ENCODE measurements around the gene SP1. TPM values are rescaled to one million over a fixed set of nuclear protein-coding genes. Genes with fewer than 3 reads are reported as not detected.
"Not testable (repeated sequence)": the region's sequence is repeated elsewhere in the genome, so short reads cannot be mapped to it uniquely, and the experiment has no call there.

The SP1 gene
- total RNA-seq, 4 donors from 2014 or later = 54.0 to 85.7 (median 72.2) TPM

DNA sequence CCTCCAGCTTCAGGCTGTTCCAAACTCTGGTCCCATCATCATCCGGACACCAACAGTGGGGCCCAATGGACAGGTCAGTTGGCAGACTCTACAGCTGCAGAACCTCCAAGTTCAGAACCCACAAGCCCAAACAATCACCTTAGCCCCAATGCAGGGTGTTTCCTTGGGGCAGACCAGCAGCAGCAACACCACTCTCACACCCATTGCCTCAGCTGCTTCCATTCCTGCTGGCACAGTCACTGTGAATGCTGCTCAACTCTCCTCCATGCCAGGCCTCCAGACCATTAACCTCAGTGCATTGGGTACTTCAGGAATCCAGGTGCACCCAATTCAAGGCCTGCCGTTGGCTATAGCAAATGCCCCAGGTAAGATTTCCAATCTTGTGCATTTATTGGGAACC lies 3.3 kb downstream of the SP1 start:
- intact Hi-C loops (cut with DNase I) = no loop called here
- no peak for DNase-seq (ENCODE audit: extremely low spot score)

GRCh38 chr12:53386381-53386780 lies 6.4 kb downstream of the SP1 start:
- H3K27ac ChIP-seq (replicated peaks in 1 of 4) = peak overlapping the region; percentile 77 to 80 (median 78)
- H3K9me3 ChIP-seq; H3K27me3 ChIP-seq; DNase-seq (ENCODE audit: extremely low spot score); intact Hi-C loops (cut with DNase I): not testable (repeated sequence)
- peaks cover 22 to 52% (median 40%) of the 10 kb centered on the region in 4 donors for H3K36me3 ChIP-seq
- WGBS = 88% methylated on average over 5 of the region's 5 CpGs
- peak overlapping the region; percentile 16 to 80 (median 28) for H3K4me3 ChIP-seq
- peaks cover 82 to 100% (median 99%) of the 10 kb centered on the region in 4 donors for H3K4me1 ChIP-seq

More for the DNA sequence above, 3.3 kb downstream of the SP1 start:
- Histone ChIP-seq H3K36me3 (peaks cover 22 to 53% (median 42%) of the 10 kb centered on the region in 4 donors), H3K4me1 (peaks cover 70 to 82% (median 80%) of the 10 kb centered on the region in 4 donors), H3K4me3 (peak overlapping the region; percentile 79 to 93 (median 86)), H3K27me3 (no peaks in the 10 kb centered on the region), H3K9me3 (no peaks in the 10 kb centered on the region), H3K27ac (replicated peaks in 1 of 4) (peak overlapping the region in 1 of 4 donors; percentile 16)
- TF ChIP-seq POLR2A (IDR thresholded peaks at IDR 0.05; ENCODE audit: low read depth) (no peak), EP300 (IDR thresholded peaks at IDR 0.05) (no peak), POLR2AphosphoS5 (IDR thresholded peaks at IDR 0.05) (no peak), CTCF (IDR thresholded peaks at IDR 0.05) (no peak)
- WGBS = 81% methylated on average over 2 of the region's 2 CpGs

DNA sequence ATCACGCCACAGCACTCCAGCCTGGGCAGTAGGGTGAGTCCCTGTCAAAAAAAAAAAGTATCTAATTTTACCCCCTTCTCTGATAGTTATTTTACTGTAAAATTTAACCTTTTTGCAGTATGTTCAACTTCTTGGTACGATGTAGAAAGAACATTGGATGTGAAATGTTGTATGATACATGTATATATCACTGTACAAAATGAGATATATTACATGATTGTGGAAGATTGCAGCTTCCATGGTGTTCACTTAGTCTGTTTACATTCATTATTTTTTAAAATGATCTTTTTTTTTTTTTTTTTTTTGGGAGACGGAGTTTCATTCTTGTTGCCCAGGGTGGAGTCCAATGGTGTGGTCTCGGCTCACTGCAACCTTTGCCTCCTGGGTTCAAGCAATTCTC lies 9.0 kb downstream of the SP1 start:
- Histone ChIP-seq H3K27ac (replicated peaks in 1 of 4) (peak overlapping the region; percentile 77 to 80 (median 78)), H3K4me3 (peak overlapping the region; percentile 19 to 33 (median 22)), H3K27me3 (no peaks in the 10 kb centered on the region), H3K9me3 (no peaks in the 10 kb centered on the region), H3K36me3 (peaks cover 16 to 37% (median 24%) of the 10 kb centered on the region in 4 donors), H3K4me1 (peaks cover 63 to 84% (median 80%) of the 10 kb centered on the region in 4 donors)
- TF ChIP-seq POLR2A (IDR thresholded peaks at IDR 0.05; ENCODE audit: low read depth) (no peak), POLR2AphosphoS5 (IDR thresholded peaks at IDR 0.05) (no peak), CTCF (IDR thresholded peaks at IDR 0.05) (no peak), EP300 (IDR thresholded peaks at IDR 0.05) (no peak)
- no peak for DNase-seq (ENCODE audit: extremely low spot score)
- intact Hi-C loops (cut with DNase I) = no loop called here
- WGBS = 91% methylated on average over 4 of the region's 4 CpGs

- Histone ChIP-seq H3K27me3 (no peaks in the 10 kb centered on the region), H3K9me3 (no peaks in the 10 kb centered on the region), H3K4me3 (peak overlapping the region; percentile 16 to 33 (median 21)), H3K27ac (replicated peaks in 1 of 4) (peak overlapping the region; percentile 77 to 80 (median 78)), H3K36me3 (peaks cover 13 to 32% (median 19%) of the 10 kb centered on the region in 4 donors), H3K4me1 (peaks cover 56 to 82% (median 75%) of the 10 kb centered on the region in 4 donors)
- 46% methylated on average over 3 of the region's 3 CpGs for WGBS
- intact Hi-C loops (cut with DNase I) = no loop called here
- no peak for DNase-seq (ENCODE audit: extremely low spot score)
- TF ChIP-seq EP300 (IDR thresholded peaks at IDR 0.05) = no peak
- no peak for TF ChIP-seq POLR2AphosphoS5 (IDR thresholded peaks at IDR 0.05)
- TF ChIP-seq POLR2A (IDR thresholded peaks at IDR 0.05; ENCODE audit: low read depth) = no peak
- no peak for TF ChIP-seq CTCF (IDR thresholded peaks at IDR 0.05)
These were observed 9.7 kb downstream of the SP1 start for GRCh38 chr12:53389702-53390101.

DNA sequence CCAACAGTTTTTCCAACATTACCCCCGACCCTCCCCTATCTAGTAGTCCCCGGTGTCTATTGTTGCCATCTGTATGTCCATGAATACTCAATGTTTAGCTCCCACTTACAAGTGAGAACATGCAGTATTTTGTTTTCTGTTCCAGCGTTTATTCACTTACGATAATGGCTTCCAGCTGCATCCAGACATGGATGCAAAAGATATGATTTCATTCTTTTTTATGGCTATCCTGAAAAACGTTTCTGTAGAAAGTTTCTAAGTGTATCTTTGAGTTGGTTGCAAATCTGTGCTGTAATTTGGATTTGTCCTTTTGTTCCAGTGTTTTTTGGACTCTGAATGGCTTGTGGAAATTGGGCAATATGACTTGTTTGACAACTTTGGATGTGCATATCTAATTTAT lies 11.7 kb downstream of the SP1 start:
- WGBS = 49% methylated on average over 5 of the region's 5 CpGs
- no peaks in the 10 kb centered on the region for H3K27me3 ChIP-seq
- intact Hi-C loops (cut with DNase I) = no loop called here
- peaks cover 6 to 24% (median 18%) of the 10 kb centered on the region in 4 donors for H3K36me3 ChIP-seq
- peak overlapping the region; percentile 77 to 80 (median 78) for H3K27ac ChIP-seq (replicated peaks in 1 of 4)
- no peak overlapping the region for H3K4me3 ChIP-seq
- H3K4me1 ChIP-seq = peaks cover 37 to 68% (median 61%) of the 10 kb centered on the region in 4 donors
- no peaks in the 10 kb centered on the region for H3K9me3 ChIP-seq
- DNase-seq (ENCODE audit: extremely low spot score) = no peak
- TF ChIP-seq CTCF (IDR thresholded peaks at IDR 0.05) (no peak), POLR2AphosphoS5 (IDR thresholded peaks at IDR 0.05) (no peak), EP300 (IDR thresholded peaks at IDR 0.05) (no peak), POLR2A (IDR thresholded peaks at IDR 0.05; ENCODE audit: low read depth) (no peak)
